HepG2 (cell line): Measurements from ENCODE around the gene SIX4. TPM values are rescaled to one million over a fixed set of nuclear protein-coding genes. Genes with fewer than 3 reads are reported as not detected.

Source experiments
- ATAC-seq: fragments of 200-7000 bp; cut with Tn5 transposase; 3 replicates; pipeline ENCODE4 v1.9.1; 2020; ENCODE audit warnings: mild to moderate bottlenecking, moderate library complexity
- BruUV-seq: library from RNA; stranded (reverse); fragments of 400-500 nt; replicated peaks from 2 replicates; lab custom pipeline; 2021; lab: Mats Ljungman, UMichigan
- CTCF ChIA-PET: fragments of 300-600 bp; formaldehyde crosslinking; extraction: SDS; loops from one replicate; lab custom pipeline; 2021; ENCODE audit warnings: low total read pairs, inconsistent platforms, low intra/inter-chr PET ratio; lab: Yijun Ruan, JAX
- POLR2A ChIA-PET: fragments of 350-600 bp; sonication (Branson Sonifier 250); formaldehyde crosslinking; loops from one replicate; lab custom pipeline; 2020; ENCODE audit warnings: antibody characterized with exemption, inconsistent platforms; lab: Yijun Ruan, JAX
- DNase-seq: peaks from one replicate; pipeline ENCODE4 v3.0.0-alpha.2; 2015; ENCODE audit warnings: low spot score
- FAIRE-seq: peaks from 3 replicates; lab custom pipeline; 2011; peaks lifted over from hg19 to GRCh38; lab: Jason Lieb, UNC
- H2AFZ ChIP-seq: one replicate; pipeline ENCODE4 v1.6.1; 2011; ENCODE audit warnings: low read length, inconsistent platforms
- H3K27ac ChIP-seq: fragments of 300-600 bp; 3 replicates; pipeline ENCODE4 v1.8.0; 2011; ENCODE audit warnings: mixed run types, mild to moderate bottlenecking, mixed read lengths, low read length, inconsistent platforms; ENCODE audit not compliant: insufficient read depth; ENCODE audit errors: extremely low read length
- H3K27me3 ChIP-seq, 2 experiments: fragments of 200-600 bp in 1 of 2; 2 replicates in 1 of 2; 3 replicates in 1 of 2; pipeline versions ENCODE4 v1.6.0 to v1.8.0; 2011; ENCODE audit warnings: low read length in 2 of 2, mild to moderate bottlenecking in 2 of 2, moderate library complexity in 2 of 2, inconsistent platforms in 1 of 2; ENCODE audit not compliant: insufficient read depth in 2 of 2, control insufficient read depth in 1 of 2
- H3K36me3 ChIP-seq, 2 experiments: fragments of 200-600 bp in 1 of 2; replicated peaks in 1 of 2; 2 replicates in 1 of 2; 3 replicates in 1 of 2; pipeline versions ENCODE4 v1.5.1 to v1.8.0; 2011; ENCODE audit warnings: low read length in 2 of 2, inconsistent platforms in 1 of 2; ENCODE audit not compliant: insufficient read depth in 2 of 2, control insufficient read depth in 1 of 2
- H3K4me1 ChIP-seq: 2 replicates; pipeline ENCODE4 v1.5.1; 2012; ENCODE audit warnings: low read length, inconsistent platforms; ENCODE audit not compliant: insufficient read depth
- H3K4me2 ChIP-seq: 2 replicates; pipeline ENCODE4 v1.6.0; 2011; ENCODE audit warnings: low read depth, low read length, inconsistent platforms
- H3K4me3 ChIP-seq, 3 experiments: fragments of 200-600 bp in 1 of 3; sonication (generic), shearing (Covaris generic) in 1 of 3; replicated peaks in 1 of 3; 2 replicates each; pipeline ENCODE4 v1.5.1; 2011 to 2016; ENCODE audit warnings: low read length in 3 of 3, inconsistent platforms in 2 of 3, low read depth in 2 of 3, mild to moderate bottlenecking in 2 of 3, control low read depth in 1 of 3, mixed read lengths in 1 of 3; ENCODE audit not compliant: insufficient read depth in 1 of 3
- H3K79me2 ChIP-seq: one replicate; pipeline ENCODE4 v1.6.1; 2011; ENCODE audit warnings: low read length, inconsistent platforms; ENCODE audit not compliant: insufficient read depth
- H3K9ac ChIP-seq: 2 replicates; pipeline ENCODE4 v1.6.0; 2011; ENCODE audit warnings: mild to moderate bottlenecking, low read depth, low read length, inconsistent platforms; ENCODE audit not compliant: insufficient read depth
- H3K9me3 ChIP-seq: 2 replicates; pipeline ENCODE4 v1.5.1; 2012; ENCODE audit warnings: mild to moderate bottlenecking, low read length
- H4K20me1 ChIP-seq: 2 replicates; pipeline ENCODE4 v1.6.0; 2011; ENCODE audit warnings: inconsistent platforms, mild to moderate bottlenecking, low read length, moderate library complexity; ENCODE audit not compliant: insufficient read depth
- ATF7 ChIP-seq, 2 experiments: fragments of 450-650 bp in 1 of 2; sonication (generic) in 1 of 2; formaldehyde crosslinking in 1 of 2; IDR thresholded peaks; 2 replicates each; pipeline versions ENCODE4 v1.4.0 to v1.6.1; 2016 to 2020; ENCODE audit warnings: antibody characterized with exemption in 1 of 2, mild to moderate bottlenecking in 1 of 2, missing genetic modification reagents in 1 of 2
- HDAC2 ChIP-seq: sonication (generic); formaldehyde crosslinking; IDR thresholded peaks from 2 replicates; pipeline ENCODE4 v1.4.0; 2020; ENCODE audit warnings: missing genetic modification reagents
- HHEX ChIP-seq: IDR thresholded peaks from 2 replicates; pipeline ENCODE4 v1.6.1; 2016; ENCODE audit warnings: control low read depth
- KLF16 ChIP-seq, 2 experiments: sonication (generic) in 1 of 2; formaldehyde crosslinking in 1 of 2; IDR thresholded peaks; 2 replicates each; pipeline versions ENCODE4 v1.6.1 to v1.8.0; 2016 to 2023; ENCODE audit warnings: missing genetic modification reagents in 2 of 2, missing compliant biosample characterization in 1 of 2
- LCORL ChIP-seq, 2 experiments: fragments of 450-650 bp in 1 of 2; sonication (generic) in 1 of 2; formaldehyde crosslinking in 1 of 2; IDR thresholded peaks; 2 replicates each; pipeline versions ENCODE4 v1.5.0 to v1.6.1; 2017 to 2020; ENCODE audit warnings: antibody characterized with exemption in 1 of 2, missing genetic modification reagents in 1 of 2
- MEIS1 ChIP-seq: sonication (generic); formaldehyde crosslinking; IDR thresholded peaks from 2 replicates; pipeline ENCODE4 v1.9.0; 2021; ENCODE audit warnings: mild to moderate bottlenecking, missing genetic modification reagents, moderate library complexity, borderline replicate concordance
- SIX1 ChIP-seq: sonication (generic); formaldehyde crosslinking; IDR thresholded peaks from 2 replicates; pipeline ENCODE4 v1.4.0; 2020; ENCODE audit warnings: missing genetic modification reagents, borderline replicate concordance
- SKI ChIP-seq: fragments of 450-650 bp; IDR thresholded peaks from one replicate; pipeline ENCODE4 v1.6.1; 2018; ENCODE audit warnings: mild to moderate bottlenecking; ENCODE audit not compliant: partially characterized antibody
- SMAD1 ChIP-seq: sonication (generic); formaldehyde crosslinking; IDR thresholded peaks from 2 replicates; pipeline ENCODE4 v1.4.0; 2020; ENCODE audit warnings: missing genetic modification reagents, low read depth, mild to moderate bottlenecking, borderline replicate concordance
- SSRP1 ChIP-seq: IDR thresholded peaks from 2 replicates; pipeline ENCODE4 v1.6.1; 2016; ENCODE audit warnings: control low read depth
- ZC3H13 ChIP-seq: sonication (generic); formaldehyde crosslinking; IDR thresholded peaks from 2 replicates; pipeline ENCODE4 v1.8.1; 2023; ENCODE audit warnings: mild to moderate bottlenecking, missing genetic modification reagents, moderate library complexity
- ZNF569 ChIP-seq: sonication (generic); formaldehyde crosslinking; IDR thresholded peaks from 2 replicates; pipeline ENCODE4 v1.5.0; 2020; ENCODE audit warnings: mild to moderate bottlenecking, missing genetic modification reagents, moderate library complexity, borderline replicate concordance
- ZNF777 ChIP-seq: sonication (generic); formaldehyde crosslinking; IDR thresholded peaks from 2 replicates; pipeline ENCODE4 v1.4.0; 2020; ENCODE audit warnings: missing genetic modification reagents
- ZSCAN31 ChIP-seq: sonication (generic); formaldehyde crosslinking; IDR thresholded peaks from 2 replicates; pipeline ENCODE4 v1.5.0; 2020; ENCODE audit warnings: low read depth, mild to moderate bottlenecking, missing genetic modification reagents
- WGBS: methylation state at CpG from one replicate; pipeline ENCODE4 v1.1.6; 2017; ENCODE audit warnings: low lambda C conversion rate; 5-methylcytosine and 5-hydroxymethylcytosine counted together
- in situ Hi-C: cut with HindIII; loops from 2 replicates; pipeline ENCODE4 v1.10.0; 2017; ENCODE audit warnings: low pct_unique_long_range_greater_than_20kb; ENCODE audit not compliant: extremely low pct_ligation_motif_present
- intact Hi-C: fragments of 100-400 bp; cut with micrococcal nuclease; formaldehyde crosslinking; loops from one replicate; pipeline ENCODE4 v1.10.0; 2022; ENCODE audit not compliant: unreplicated experiment
- polyA plus RNA-seq, 8 experiments: library from polyadenylated mRNA; depleted of rRNA in 3 of 8; stranded (reverse) in 7 of 8; unstranded in 1 of 8; fragments of >200 nt; fragmentation: Illumina TruSeq in 4 of 8; extraction: Trizol in 4 of 8; gene quantifications; 2 replicates each; pipeline versions ENCODE4 v1.2.1 to v1.2.3, GENCODE V29; 2011 to 2016; ENCODE audit warnings: low read depth in 4 of 8, missing spikeins in 1 of 8, mixed read lengths in 1 of 8; ENCODE audit not compliant: insufficient read depth in 1 of 8
- total RNA-seq, 5 experiments: library from RNA; depleted of rRNA; stranded (reverse); fragments of >200 nt; fragmentation: Illumina TruSeq; extraction: Trizol; gene quantifications; 2 replicates each; pipeline ENCODE4 v1.2.3, GENCODE V29; 2016; ENCODE audit warnings: low read depth in 1 of 5
- TF ChIP-seq, protein P1 (sequence below): sonication (generic); formaldehyde crosslinking; conservative IDR thresholded peaks from 2 replicates; pipeline ENCODE4 v1.4.0; 2020; ENCODE audit warnings: mild to moderate bottlenecking, missing genetic modification reagents, moderate library complexity
- TF ChIP-seq, protein P2 (sequence below): sonication (generic); formaldehyde crosslinking; IDR thresholded peaks from 2 replicates; pipeline ENCODE4 v1.4.0; 2020; ENCODE audit warnings: missing genetic modification reagents

The SIX4 gene
- total and polyA plus RNA-seq, 2 of the 13 experiments (the other 11 are each of a cell fraction or from before 2014, with no cell fraction given), result 5.0 to 6.0 TPM

DNA sequence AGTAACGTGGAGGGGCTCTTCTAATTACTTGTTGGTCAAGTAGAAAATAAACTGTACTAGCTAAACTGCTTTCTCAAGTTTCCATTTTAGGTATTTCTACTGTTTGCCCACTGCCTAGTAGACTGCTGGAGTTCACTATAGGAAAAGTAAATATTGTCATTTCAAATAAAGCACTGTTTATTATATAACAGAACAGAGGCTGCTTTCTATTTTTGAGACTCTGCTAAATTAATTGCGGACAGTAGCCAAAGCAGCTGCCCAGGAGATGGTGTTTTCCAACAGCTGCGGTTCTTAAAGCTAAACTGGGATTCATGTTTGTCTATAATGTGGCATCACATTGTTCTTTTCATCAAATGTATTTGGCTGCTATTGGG, 59.0 kb downstream of the SIX4 start:
- WGBS, result 0% methylated on average over 3 of the region's 3 CpGs
- BruUV-seq, result no TSS peak
- Histone ChIP-seq H3K4me1 (peaks cover 29% of the 10 kb centered on the region), H3K4me3 (peak overlapping the region in 2 of 3 experiments; percentile 34 to 52; a peak in 3 of 6 replicates), H4K20me1 (no peaks in the 10 kb centered on the region), H3K4me2 (peak overlapping the region; percentile 63), H3K27ac (peak overlapping the region; percentile 32), H3K9me3 (no peaks in the 10 kb centered on the region), H3K79me2 (no peaks in the 10 kb centered on the region), H3K27me3 (no peaks in the 10 kb centered on the region), H3K9ac (no peak overlapping the region), H2AFZ (no peak overlapping the region), H3K36me3 (no peaks in the 10 kb centered on the region)
- in situ Hi-C loops (no loop called here), intact Hi-C loops (no loop called here)
- ATAC-seq (peak; percentile 93), FAIRE-seq (peak; percentile 30), DNase-seq (peak; percentile 74)
- ChIA-PET POLR2A (interaction anchor here (0.7 to 1.4 kb wide), 4 partner anchors 8 to 57 kb away, joined by 3 to 5 read pairs (median 4); no protein-coding TSS in a partner anchor), CTCF (no interaction called here)
- TF ChIP-seq SMAD1 (CRISPR knock-in tag) (no peak), ZNF777 (CRISPR knock-in tag) (no peak), SKI (peak; percentile 85), ZSCAN31 (no peak), SIX1 (peak; percentile 96), KLF16 (CRISPR knock-in tag; IDR thresholded peaks at IDR 0.05) (peak in 1 of 2 experiments; percentile 26; a peak in 1 of 4 replicates), ZNF569 (no peak), SSRP1 (CRISPR knock-in tag) (no peak), LCORL (IDR thresholded peaks at IDR 0.05) (no peak), LCORL (CRISPR knock-in tag; IDR thresholded peaks at IDR 0.05) (peak; percentile 56; the same call in 1 of the 2 replicates), ZC3H13 (CRISPR knock-in tag) (no peak), MEIS1 (no peak), HHEX (CRISPR knock-in tag) (peak; percentile 61; the same call in 1 of the 2 replicates), ATF7 (IDR thresholded peaks at IDR 0.05) (no peak), ATF7 (CRISPR knock-in tag; IDR thresholded peaks at IDR 0.05) (no peak), HDAC2 (CRISPR knock-in tag) (peak; percentile 34; the same call in 1 of the 2 replicates)
- TF ChIP-seq, protein P1, sequence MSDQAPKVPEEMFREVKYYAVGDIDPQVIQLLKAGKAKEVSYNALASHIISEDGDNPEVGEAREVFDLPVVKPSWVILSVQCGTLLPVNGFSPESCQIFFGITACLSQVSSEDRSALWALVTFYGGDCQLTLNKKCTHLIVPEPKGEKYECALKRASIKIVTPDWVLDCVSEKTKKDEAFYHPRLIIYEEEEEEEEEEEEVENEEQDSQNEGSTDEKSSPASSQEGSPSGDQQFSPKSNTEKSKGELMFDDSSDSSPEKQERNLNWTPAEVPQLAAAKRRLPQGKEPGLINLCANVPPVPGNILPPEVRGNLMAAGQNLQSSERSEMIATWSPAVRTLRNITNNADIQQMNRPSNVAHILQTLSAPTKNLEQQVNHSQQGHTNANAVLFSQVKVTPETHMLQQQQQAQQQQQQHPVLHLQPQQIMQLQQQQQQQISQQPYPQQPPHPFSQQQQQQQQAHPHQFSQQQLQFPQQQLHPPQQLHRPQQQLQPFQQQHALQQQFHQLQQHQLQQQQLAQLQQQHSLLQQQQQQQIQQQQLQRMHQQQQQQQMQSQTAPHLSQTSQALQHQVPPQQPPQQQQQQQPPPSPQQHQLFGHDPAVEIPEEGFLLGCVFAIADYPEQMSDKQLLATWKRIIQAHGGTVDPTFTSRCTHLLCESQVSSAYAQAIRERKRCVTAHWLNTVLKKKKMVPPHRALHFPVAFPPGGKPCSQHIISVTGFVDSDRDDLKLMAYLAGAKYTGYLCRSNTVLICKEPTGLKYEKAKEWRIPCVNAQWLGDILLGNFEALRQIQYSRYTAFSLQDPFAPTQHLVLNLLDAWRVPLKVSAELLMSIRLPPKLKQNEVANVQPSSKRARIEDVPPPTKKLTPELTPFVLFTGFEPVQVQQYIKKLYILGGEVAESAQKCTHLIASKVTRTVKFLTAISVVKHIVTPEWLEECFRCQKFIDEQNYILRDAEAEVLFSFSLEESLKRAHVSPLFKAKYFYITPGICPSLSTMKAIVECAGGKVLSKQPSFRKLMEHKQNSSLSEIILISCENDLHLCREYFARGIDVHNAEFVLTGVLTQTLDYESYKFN (CRISPR knock-in tag), result peak; percentile 79
- TF ChIP-seq, protein P2, sequence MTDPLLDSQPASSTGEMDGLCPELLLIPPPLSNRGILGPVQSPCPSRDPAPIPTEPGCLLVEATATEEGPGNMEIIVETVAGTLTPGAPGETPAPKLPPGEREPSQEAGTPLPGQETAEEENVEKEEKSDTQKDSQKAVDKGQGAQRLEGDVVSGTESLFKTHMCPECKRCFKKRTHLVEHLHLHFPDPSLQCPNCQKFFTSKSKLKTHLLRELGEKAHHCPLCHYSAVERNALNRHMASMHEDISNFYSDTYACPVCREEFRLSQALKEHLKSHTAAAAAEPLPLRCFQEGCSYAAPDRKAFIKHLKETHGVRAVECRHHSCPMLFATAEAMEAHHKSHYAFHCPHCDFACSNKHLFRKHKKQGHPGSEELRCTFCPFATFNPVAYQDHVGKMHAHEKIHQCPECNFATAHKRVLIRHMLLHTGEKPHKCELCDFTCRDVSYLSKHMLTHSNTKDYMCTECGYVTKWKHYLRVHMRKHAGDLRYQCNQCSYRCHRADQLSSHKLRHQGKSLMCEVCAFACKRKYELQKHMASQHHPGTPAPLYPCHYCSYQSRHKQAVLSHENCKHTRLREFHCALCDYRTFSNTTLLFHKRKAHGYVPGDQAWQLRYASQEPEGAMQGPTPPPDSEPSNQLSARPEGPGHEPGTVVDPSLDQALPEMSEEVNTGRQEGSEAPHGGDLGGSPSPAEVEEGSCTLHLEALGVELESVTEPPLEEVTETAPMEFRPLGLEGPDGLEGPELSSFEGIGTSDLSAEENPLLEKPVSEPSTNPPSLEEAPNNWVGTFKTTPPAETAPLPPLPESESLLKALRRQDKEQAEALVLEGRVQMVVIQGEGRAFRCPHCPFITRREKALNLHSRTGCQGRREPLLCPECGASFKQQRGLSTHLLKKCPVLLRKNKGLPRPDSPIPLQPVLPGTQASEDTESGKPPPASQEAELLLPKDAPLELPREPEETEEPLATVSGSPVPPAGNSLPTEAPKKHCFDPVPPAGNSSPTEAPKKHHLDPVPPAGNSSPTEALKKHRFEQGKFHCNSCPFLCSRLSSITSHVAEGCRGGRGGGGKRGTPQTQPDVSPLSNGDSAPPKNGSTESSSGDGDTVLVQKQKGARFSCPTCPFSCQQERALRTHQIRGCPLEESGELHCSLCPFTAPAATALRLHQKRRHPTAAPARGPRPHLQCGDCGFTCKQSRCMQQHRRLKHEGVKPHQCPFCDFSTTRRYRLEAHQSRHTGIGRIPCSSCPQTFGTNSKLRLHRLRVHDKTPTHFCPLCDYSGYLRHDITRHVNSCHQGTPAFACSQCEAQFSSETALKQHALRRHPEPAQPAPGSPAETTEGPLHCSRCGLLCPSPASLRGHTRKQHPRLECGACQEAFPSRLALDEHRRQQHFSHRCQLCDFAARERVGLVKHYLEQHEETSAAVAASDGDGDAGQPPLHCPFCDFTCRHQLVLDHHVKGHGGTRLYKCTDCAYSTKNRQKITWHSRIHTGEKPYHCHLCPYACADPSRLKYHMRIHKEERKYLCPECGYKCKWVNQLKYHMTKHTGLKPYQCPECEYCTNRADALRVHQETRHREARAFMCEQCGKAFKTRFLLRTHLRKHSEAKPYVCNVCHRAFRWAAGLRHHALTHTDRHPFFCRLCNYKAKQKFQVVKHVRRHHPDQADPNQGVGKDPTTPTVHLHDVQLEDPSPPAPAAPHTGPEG (CRISPR knock-in tag), result no peak
